ENCODE results near the gene XIRP1. TPM values are rescaled to one million over a fixed set of nuclear protein-coding genes. Genes with fewer than 3 reads are reported as not detected.

Gene XIRP1
- total RNA-seq, 1 experiment from 2014 or later = not detected

DNA sequence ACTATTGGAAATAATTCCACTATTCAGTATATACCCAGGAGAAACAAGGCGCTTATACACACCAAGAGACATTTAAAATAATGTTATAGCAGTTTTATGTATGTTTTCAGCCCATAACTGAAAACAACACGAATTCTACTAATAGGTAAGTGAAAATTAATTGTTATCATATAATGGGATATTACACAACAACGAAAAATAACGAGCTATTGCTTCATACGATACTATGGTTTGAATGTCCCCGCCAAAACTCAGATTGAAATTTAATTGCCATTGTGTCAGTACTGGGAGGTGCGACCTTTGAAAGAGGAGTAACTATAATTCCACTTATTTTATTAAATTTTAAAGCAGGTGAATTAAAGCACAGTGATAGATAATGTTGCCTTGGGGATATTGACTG is 35.0 kb downstream of the XIRP1 start:
- no peak overlapping the region for H3K4me2 ChIP-seq (ENCODE audit: low read length)
- TF ChIP-seq SP1 (IDR thresholded peaks at IDR 0.05; ENCODE audit: low read depth) (no peak), CEBPB (IDR thresholded peaks at IDR 0.05; ENCODE audit: low read depth) (no peak), CBX3 (IDR thresholded peaks at IDR 0.05; ENCODE audit: low read depth) (no peak), JUND (IDR thresholded peaks at IDR 0.05) (no peak), SIN3A (IDR thresholded peaks at IDR 0.05; ENCODE audit: low read depth) (no peak), EZH2 (IDR thresholded peaks at IDR 0.05) (no peak), POLR2A (IDR thresholded peaks at IDR 0.05; ENCODE audit: borderline replicate concordance, extremely low read depth, insufficient read depth, insufficient read length) (no peak), POLR2AphosphoS5 (IDR thresholded peaks at IDR 0.05; ENCODE audit: low read depth, low read length) (no peak)
- TF ChIP-seq, protein P1, sequence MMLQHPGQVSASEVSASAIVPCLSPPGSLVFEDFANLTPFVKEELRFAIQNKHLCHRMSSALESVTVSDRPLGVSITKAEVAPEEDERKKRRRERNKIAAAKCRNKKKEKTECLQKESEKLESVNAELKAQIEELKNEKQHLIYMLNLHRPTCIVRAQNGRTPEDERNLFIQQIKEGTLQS (IDR thresholded peaks at IDR 0.05) = no peak
- TF ChIP-seq, protein P2, sequence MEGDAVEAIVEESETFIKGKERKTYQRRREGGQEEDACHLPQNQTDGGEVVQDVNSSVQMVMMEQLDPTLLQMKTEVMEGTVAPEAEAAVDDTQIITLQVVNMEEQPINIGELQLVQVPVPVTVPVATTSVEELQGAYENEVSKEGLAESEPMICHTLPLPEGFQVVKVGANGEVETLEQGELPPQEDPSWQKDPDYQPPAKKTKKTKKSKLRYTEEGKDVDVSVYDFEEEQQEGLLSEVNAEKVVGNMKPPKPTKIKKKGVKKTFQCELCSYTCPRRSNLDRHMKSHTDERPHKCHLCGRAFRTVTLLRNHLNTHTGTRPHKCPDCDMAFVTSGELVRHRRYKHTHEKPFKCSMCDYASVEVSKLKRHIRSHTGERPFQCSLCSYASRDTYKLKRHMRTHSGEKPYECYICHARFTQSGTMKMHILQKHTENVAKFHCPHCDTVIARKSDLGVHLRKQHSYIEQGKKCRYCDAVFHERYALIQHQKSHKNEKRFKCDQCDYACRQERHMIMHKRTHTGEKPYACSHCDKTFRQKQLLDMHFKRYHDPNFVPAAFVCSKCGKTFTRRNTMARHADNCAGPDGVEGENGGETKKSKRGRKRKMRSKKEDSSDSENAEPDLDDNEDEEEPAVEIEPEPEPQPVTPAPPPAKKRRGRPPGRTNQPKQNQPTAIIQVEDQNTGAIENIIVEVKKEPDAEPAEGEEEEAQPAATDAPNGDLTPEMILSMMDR (IDR thresholded peaks at IDR 0.05 in 2 of 3, conservative IDR thresholded peaks at IDR 0.05 in 1 of 3; ENCODE audit: borderline replicate concordance in 1 of 3, insufficient read depth in 1 of 3, low read depth in 2 of 3, low read length in 2 of 3) = no peak
- TF ChIP-seq, protein P3, sequence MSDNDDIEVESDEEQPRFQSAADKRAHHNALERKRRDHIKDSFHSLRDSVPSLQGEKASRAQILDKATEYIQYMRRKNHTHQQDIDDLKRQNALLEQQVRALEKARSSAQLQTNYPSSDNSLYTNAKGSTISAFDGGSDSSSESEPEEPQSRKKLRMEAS (IDR thresholded peaks at IDR 0.05) = no peak
- TF ChIP-seq, protein P4, sequence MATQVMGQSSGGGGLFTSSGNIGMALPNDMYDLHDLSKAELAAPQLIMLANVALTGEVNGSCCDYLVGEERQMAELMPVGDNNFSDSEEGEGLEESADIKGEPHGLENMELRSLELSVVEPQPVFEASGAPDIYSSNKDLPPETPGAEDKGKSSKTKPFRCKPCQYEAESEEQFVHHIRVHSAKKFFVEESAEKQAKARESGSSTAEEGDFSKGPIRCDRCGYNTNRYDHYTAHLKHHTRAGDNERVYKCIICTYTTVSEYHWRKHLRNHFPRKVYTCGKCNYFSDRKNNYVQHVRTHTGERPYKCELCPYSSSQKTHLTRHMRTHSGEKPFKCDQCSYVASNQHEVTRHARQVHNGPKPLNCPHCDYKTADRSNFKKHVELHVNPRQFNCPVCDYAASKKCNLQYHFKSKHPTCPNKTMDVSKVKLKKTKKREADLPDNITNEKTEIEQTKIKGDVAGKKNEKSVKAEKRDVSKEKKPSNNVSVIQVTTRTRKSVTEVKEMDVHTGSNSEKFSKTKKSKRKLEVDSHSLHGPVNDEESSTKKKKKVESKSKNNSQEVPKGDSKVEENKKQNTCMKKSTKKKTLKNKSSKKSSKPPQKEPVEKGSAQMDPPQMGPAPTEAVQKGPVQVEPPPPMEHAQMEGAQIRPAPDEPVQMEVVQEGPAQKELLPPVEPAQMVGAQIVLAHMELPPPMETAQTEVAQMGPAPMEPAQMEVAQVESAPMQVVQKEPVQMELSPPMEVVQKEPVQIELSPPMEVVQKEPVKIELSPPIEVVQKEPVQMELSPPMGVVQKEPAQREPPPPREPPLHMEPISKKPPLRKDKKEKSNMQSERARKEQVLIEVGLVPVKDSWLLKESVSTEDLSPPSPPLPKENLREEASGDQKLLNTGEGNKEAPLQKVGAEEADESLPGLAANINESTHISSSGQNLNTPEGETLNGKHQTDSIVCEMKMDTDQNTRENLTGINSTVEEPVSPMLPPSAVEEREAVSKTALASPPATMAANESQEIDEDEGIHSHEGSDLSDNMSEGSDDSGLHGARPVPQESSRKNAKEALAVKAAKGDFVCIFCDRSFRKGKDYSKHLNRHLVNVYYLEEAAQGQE (IDR thresholded peaks at IDR 0.05; ENCODE audit: low read depth) = no peak
- ChIA-PET CTCF (no interaction called here), RAD21 (ENCODE audit: low non-redundant PET in 1 of 2, low total read pairs in 2 of 2, uncharacterized antibody in 2 of 2, unreplicated experiment in 2 of 2) (no interaction called here), POLR2A (interaction anchor here (1.2 kb wide), 1 partner anchor 20 kb away, joined by 3 read pairs; no protein-coding TSS in a partner anchor)
- H3K79me2 ChIP-seq (ENCODE audit: insufficient read depth, low read length) = peaks cover 2% of the 10 kb centered on the region; the same call in 1 of the 2 replicates
- H3K4me3 ChIP-seq (replicated peaks in 1 of 2; ENCODE audit: low read depth in 1 of 2, low read length in 2 of 2) = no peak overlapping the region
- H4K20me1 ChIP-seq (ENCODE audit: insufficient read depth) = no peaks in the 10 kb centered on the region
- intact Hi-C loops (cut with micrococcal nuclease) = no loop called here
- no peak overlapping the region for H3K9ac ChIP-seq (ENCODE audit: low read length)
- ATAC-seq (no peak), DNase-seq (ENCODE audit: low read depth, low spot score) (no peak)
- H3K9me3 ChIP-seq (ENCODE audit: control insufficient read depth in 1 of 2, insufficient read depth in 1 of 2, low read depth in 1 of 2, low read length in 2 of 2) = no peaks in the 10 kb centered on the region
- peaks cover 10 to 16% of the 10 kb centered on the region in 2 experiments for H3K4me1 ChIP-seq (ENCODE audit: control insufficient read depth in 1 of 2, insufficient read depth in 2 of 2, low read length in 2 of 2)
- H3K27ac ChIP-seq (ENCODE audit: low read depth, low read length) = no peak overlapping the region
- H3K9me2 ChIP-seq (ENCODE audit: insufficient read depth) = no peaks in the 10 kb centered on the region
- no peaks in the 10 kb centered on the region for H3K36me3 ChIP-seq (ENCODE audit: control insufficient read depth in 1 of 2, insufficient read depth in 2 of 2, low read length in 2 of 2)
- H2AFZ ChIP-seq (ENCODE audit: low read depth, low read length, poor library complexity, severe bottlenecking) = no peak overlapping the region
- no peaks in the 10 kb centered on the region for H3K27me3 ChIP-seq (ENCODE audit: insufficient read depth, low read length)
- no TSS peak for BruUV-seq (replicated peaks)

Data from HCT116 (cell line).